GM12878 (cell line): Measurements from ENCODE around the gene FREM3. TPM values are rescaled to one million over a fixed set of nuclear protein-coding genes. Genes with fewer than 3 reads are reported as not detected.

Experiments used
- ATAC-seq: fragments of 200-7000 bp; cut with Tn5 transposase; 3 replicates; pipeline ENCODE4 v1.9.1; 2020; ENCODE audit warnings: mild to moderate bottlenecking, moderate library complexity
- BruUV-seq: library from RNA; stranded (reverse); fragments of 400-500 nt; replicated peaks from 2 replicates; lab custom pipeline; 2021; lab: Mats Ljungman, UMichigan
- CTCF ChIA-PET: fragments of 300-600 bp; sonication (Branson Sonifier 250); formaldehyde crosslinking; extraction: SDS; loops from one replicate; lab custom pipeline; 2021; ENCODE audit warnings: inconsistent platforms; lab: Yijun Ruan, JAX
- POLR2A ChIA-PET: fragments of 350-600 bp; formaldehyde crosslinking; extraction: SDS; loops from one replicate; lab custom pipeline; 2021; ENCODE audit warnings: inconsistent platforms; lab: Charles Lee
- RAD21 ChIA-PET: fragments of 300-600 bp; sonication (Branson Sonifier 250); formaldehyde crosslinking; loops from one replicate; lab custom pipeline; 2023; ENCODE audit warnings: antibody characterized with exemption; ENCODE audit not compliant: unreplicated experiment; lab: Charles Lee
- SMC1A ChIA-PET: fragments of 300-600 bp; sonication (Branson Sonifier 250); formaldehyde crosslinking; loops from one replicate; lab custom pipeline; 2023; ENCODE audit not compliant: unreplicated experiment, uncharacterized antibody; lab: Charles Lee
- DNase-seq: peaks from one replicate; pipeline ENCODE4 v3.0.0-alpha.2; 2011; ENCODE audit warnings: low read depth, low spot score
- FAIRE-seq: peaks from 3 replicates; lab custom pipeline; 2011; peaks lifted over from hg19 to GRCh38; lab: Jason Lieb, UNC
- H2AFZ ChIP-seq: 2 replicates; pipeline ENCODE4 v1.6.0; 2011; ENCODE audit warnings: low read depth, low read length, control low read depth; ENCODE audit not compliant: control insufficient read depth
- H3K27ac ChIP-seq: 2 replicates; pipeline ENCODE4 v1.5.1; 2011; ENCODE audit warnings: control low read depth; ENCODE audit not compliant: control insufficient read depth, insufficient read depth
- H3K27me3 ChIP-seq, 2 experiments: replicated peaks in 1 of 2; 2 replicates each; pipeline versions ENCODE4 v1.6.0 to v1.6.1; 2011; ENCODE audit warnings: low read length in 1 of 2; ENCODE audit not compliant: control insufficient read depth in 2 of 2, insufficient read depth in 2 of 2
- H3K36me3 ChIP-seq, 2 experiments: 2 replicates each; pipeline ENCODE4 v1.5.1; 2011; ENCODE audit warnings: low read length in 1 of 2; ENCODE audit not compliant: control insufficient read depth in 2 of 2, insufficient read depth in 2 of 2
- H3K4me1 ChIP-seq: 2 replicates; pipeline ENCODE4 v1.6.1; 2011; ENCODE audit warnings: mild to moderate bottlenecking, low read length, moderate library complexity, mixed read lengths; ENCODE audit not compliant: control insufficient read depth, insufficient read depth
- H3K4me2 ChIP-seq: 2 replicates; pipeline ENCODE4 v1.6.0; 2011; ENCODE audit warnings: control low read depth; ENCODE audit not compliant: control insufficient read depth, insufficient read depth
- H3K4me3 ChIP-seq: fragments of 200-600 bp; sonication (generic); 2 replicates; pipeline ENCODE4 v1.5.1; 2016
- H3K79me2 ChIP-seq: 2 replicates; pipeline ENCODE4 v1.6.0; 2011; ENCODE audit warnings: low read length; ENCODE audit not compliant: control insufficient read depth, insufficient read depth
- H3K9ac ChIP-seq: 2 replicates; pipeline ENCODE4 v1.8.0; 2011; ENCODE audit warnings: low read length, control low read depth, mixed read lengths; ENCODE audit not compliant: control insufficient read depth, insufficient read depth
- H3K9me3 ChIP-seq: replicated peaks from 3 replicates; pipeline ENCODE4 v1.5.1; 2011; ENCODE audit warnings: mild to moderate bottlenecking, low read length; ENCODE audit not compliant: control insufficient read depth, insufficient read depth
- H4K20me1 ChIP-seq: 2 replicates; pipeline ENCODE4 v1.6.0; 2011; ENCODE audit not compliant: control insufficient read depth, insufficient read depth
- EP300 ChIP-seq, 2 experiments: fragments of 150-350 bp in 1 of 2; IDR thresholded peaks; 2 replicates each; pipeline ENCODE4 v1.6.1; 2011 to 2012; ENCODE audit warnings: low read depth in 2 of 2, low read length in 2 of 2, borderline replicate concordance in 1 of 2, improper control_type of control experiment in 1 of 2, inconsistent platforms in 1 of 2; ENCODE audit not compliant: control insufficient read depth in 1 of 2
- HCFC1 ChIP-seq: fragments of 150-350 bp; IDR thresholded peaks from 2 replicates; pipeline ENCODE4 v1.6.1; 2014; ENCODE audit warnings: low read length
- IKZF2 ChIP-seq, 2 experiments: fragments of 450-650 bp; IDR thresholded peaks; 2 replicates each; pipeline ENCODE4 v1.6.1; 2017; ENCODE audit warnings: mild to moderate bottlenecking in 2 of 2, moderate library complexity in 2 of 2
- KAT2A ChIP-seq: conservative IDR thresholded peaks from 2 replicates; pipeline ENCODE4 v1.6.1; 2011; ENCODE audit warnings: low read depth, low read length; ENCODE audit not compliant: control insufficient read depth
- MEF2A ChIP-seq: IDR thresholded peaks from 2 replicates; pipeline ENCODE4 v1.6.1; 2011; ENCODE audit warnings: low read depth, mild to moderate bottlenecking, low read length, moderate library complexity; ENCODE audit not compliant: insufficient read depth
- MTA2 ChIP-seq: fragments of 450-650 bp; IDR thresholded peaks from 2 replicates; pipeline ENCODE4 v1.6.1; 2016; ENCODE audit warnings: low read depth, mild to moderate bottlenecking, moderate library complexity
- MXI1 ChIP-seq: fragments of 150-350 bp; IDR thresholded peaks from 2 replicates; pipeline ENCODE4 v1.6.1; 2011; ENCODE audit warnings: low read depth, mild to moderate bottlenecking, inconsistent platforms, low read length, improper control_type of control experiment
- RAD51 ChIP-seq: fragments of 450-650 bp; IDR thresholded peaks from 2 replicates; pipeline ENCODE4 v1.6.1; 2016; ENCODE audit warnings: moderate library complexity, mild to moderate bottlenecking, inconsistent platforms
- RUNX3 ChIP-seq: IDR thresholded peaks from 2 replicates; pipeline ENCODE4 v1.6.1; 2012; ENCODE audit warnings: low read length, inconsistent platforms
- STAT3 ChIP-seq: IDR thresholded peaks from 2 replicates; pipeline ENCODE4 v1.6.1; 2011; ENCODE audit warnings: low read depth, low read length, improper control_type of control experiment
- TCF3 ChIP-seq: IDR thresholded peaks from 2 replicates; pipeline ENCODE4 v1.6.1; 2012; ENCODE audit warnings: low read depth, mild to moderate bottlenecking, low read length, borderline replicate concordance; ENCODE audit not compliant: insufficient read depth
- WGBS: methylation state at CpG from one replicate; pipeline ENCODE4 v1.1.6; 2016; ENCODE audit warnings: low lambda C conversion rate; ENCODE audit not compliant: insufficient replicate concordance, insufficient coverage; ENCODE audit errors: missing lambda C conversion rate; 5-methylcytosine and 5-hydroxymethylcytosine counted together
- in situ Hi-C: fragments of 300-500 bp; cut with MboI; formaldehyde crosslinking; loops from 9 replicates; pipeline ENCODE4 v1.14.3; 2018; ENCODE audit warnings: mixed read lengths
- intact Hi-C: fragments of 100-400 bp; cut with micrococcal nuclease; formaldehyde crosslinking; loops from one replicate; pipeline ENCODE4 v1.14.2; 2022; ENCODE audit not compliant: unreplicated experiment
- polyA plus RNA-seq, 11 experiments: library from polyadenylated mRNA; depleted of rRNA in 4 of 11; unstranded in 6 of 11; stranded (reverse) in 5 of 11; fragments of >200 nt; fragmentation: Nextera tagmentation in 4 of 11; fragmentation: Illumina TruSeq in 1 of 11; extraction: Ambion mirVana in 4 of 11; extraction: Trizol in 1 of 11; gene quantifications; 1 replicate in 1 of 11; 2 replicates in 10 of 11; pipeline versions ENCODE4 v1.2.1 to v1.2.3, GENCODE V29; 2011 to 2016; ENCODE audit warnings: inconsistent platforms in 2 of 11, missing spikeins in 2 of 11, low read depth in 1 of 11
- total RNA-seq, 4 experiments: library from RNA; depleted of rRNA in 3 of 4; stranded (reverse); fragments of >200 nt in 3 of 4; fragmentation: Illumina TruSeq in 1 of 4; extraction: Trizol in 1 of 4; gene quantifications; 2 replicates each; pipeline versions ENCODE4 v1.2.1 to v1.2.3, GENCODE V29; 2013 to 2021
- TF ChIP-seq, protein P1 (sequence below): fragments of 150-350 bp; IDR thresholded peaks from 2 replicates; pipeline ENCODE4 v1.6.1; 2014; ENCODE audit warnings: mild to moderate bottlenecking, low read depth, low read length
- TF ChIP-seq, protein P2 (sequence below): IDR thresholded peaks from 2 replicates; pipeline ENCODE4 v1.6.1; 2012; ENCODE audit warnings: low read depth, low read length, improper control_type of control experiment
- TF ChIP-seq, protein P3 (sequence below): fragments of 450-650 bp; IDR thresholded peaks from 2 replicates; pipeline ENCODE4 v1.6.1; 2018; ENCODE audit warnings: mild to moderate bottlenecking, low read depth, moderate library complexity; ENCODE audit not compliant: partially characterized antibody
- TF ChIP-seq, protein P4 (sequence below): IDR thresholded peaks from 2 replicates; pipeline ENCODE4 v1.6.1; 2011; ENCODE audit warnings: mild to moderate bottlenecking, low read depth, low read length, moderate library complexity; ENCODE audit not compliant: insufficient replicate concordance
- TF ChIP-seq, protein P5 (sequence below): IDR thresholded peaks from 2 replicates; pipeline ENCODE4 v1.6.1; 2011; ENCODE audit warnings: borderline replicate concordance, low read depth, mild to moderate bottlenecking, moderate library complexity, low read length; ENCODE audit not compliant: insufficient read depth, poor library complexity, severe bottlenecking

FREM3 gene
- total and polyA plus RNA-seq, 10 of the 15 experiments (the other 5 are each of a cell fraction or from before 2014, with no cell fraction given), result not detected

DNA sequence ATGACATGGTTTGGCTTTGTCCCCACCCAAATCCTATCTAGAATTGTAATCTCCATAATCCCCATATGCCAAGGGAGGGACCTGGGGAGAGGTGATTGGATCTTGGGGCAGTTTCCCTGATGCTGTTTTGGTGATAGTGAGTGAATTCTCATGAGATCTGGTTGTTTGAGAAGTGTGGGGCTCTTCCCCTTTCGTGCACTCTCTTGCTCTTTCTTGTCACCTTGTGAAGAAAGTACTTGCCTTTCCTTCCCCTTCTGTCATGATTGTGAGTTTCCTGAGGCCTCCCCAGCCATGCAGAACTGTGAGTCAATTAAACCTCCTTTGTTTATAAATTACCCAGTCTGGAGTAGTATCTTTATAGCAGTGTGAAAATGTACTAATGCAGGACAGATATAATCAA, 36.4 kb upstream of the FREM3 start:
- Histone ChIP-seq H3K27ac (no peak overlapping the region), H4K20me1 (no peaks in the 10 kb centered on the region), H3K4me2 (no peak overlapping the region), H3K4me1 (no peaks in the 10 kb centered on the region), H2AFZ (no peak overlapping the region), H3K27me3 (no peaks in the 10 kb centered on the region), H3K9ac (no peak overlapping the region), H3K36me3 (no peaks in the 10 kb centered on the region), H3K79me2 (no peaks in the 10 kb centered on the region), H3K9me3 (no peaks in the 10 kb centered on the region), H3K4me3 (no peak overlapping the region)
- 25% methylated on average over 1 of the region's 1 CpG for WGBS
- intact Hi-C loops (no loop called here), in situ Hi-C loops (no loop called here)
- ChIA-PET CTCF (no interaction called here), RAD21 (no interaction called here), POLR2A (no interaction called here), SMC1A (no interaction called here)
- ATAC-seq (no peak), DNase-seq (no peak), FAIRE-seq (no peak)
- BruUV-seq, result no TSS peak
- TF ChIP-seq TCF3, result no peak
- TF ChIP-seq, protein P1, sequence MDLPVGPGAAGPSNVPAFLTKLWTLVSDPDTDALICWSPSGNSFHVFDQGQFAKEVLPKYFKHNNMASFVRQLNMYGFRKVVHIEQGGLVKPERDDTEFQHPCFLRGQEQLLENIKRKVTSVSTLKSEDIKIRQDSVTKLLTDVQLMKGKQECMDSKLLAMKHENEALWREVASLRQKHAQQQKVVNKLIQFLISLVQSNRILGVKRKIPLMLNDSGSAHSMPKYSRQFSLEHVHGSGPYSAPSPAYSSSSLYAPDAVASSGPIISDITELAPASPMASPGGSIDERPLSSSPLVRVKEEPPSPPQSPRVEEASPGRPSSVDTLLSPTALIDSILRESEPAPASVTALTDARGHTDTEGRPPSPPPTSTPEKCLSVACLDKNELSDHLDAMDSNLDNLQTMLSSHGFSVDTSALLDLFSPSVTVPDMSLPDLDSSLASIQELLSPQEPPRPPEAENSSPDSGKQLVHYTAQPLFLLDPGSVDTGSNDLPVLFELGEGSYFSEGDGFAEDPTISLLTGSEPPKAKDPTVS, result no peak
- TF ChIP-seq MEF2A, result no peak
- no peak for TF ChIP-seq STAT3
- TF ChIP-seq RUNX3, result no peak
- no peak for TF ChIP-seq IKZF2 (IDR thresholded peaks at IDR 0.05)
- no peak for TF ChIP-seq RAD51
- no peak for TF ChIP-seq MXI1
- TF ChIP-seq, protein P2, sequence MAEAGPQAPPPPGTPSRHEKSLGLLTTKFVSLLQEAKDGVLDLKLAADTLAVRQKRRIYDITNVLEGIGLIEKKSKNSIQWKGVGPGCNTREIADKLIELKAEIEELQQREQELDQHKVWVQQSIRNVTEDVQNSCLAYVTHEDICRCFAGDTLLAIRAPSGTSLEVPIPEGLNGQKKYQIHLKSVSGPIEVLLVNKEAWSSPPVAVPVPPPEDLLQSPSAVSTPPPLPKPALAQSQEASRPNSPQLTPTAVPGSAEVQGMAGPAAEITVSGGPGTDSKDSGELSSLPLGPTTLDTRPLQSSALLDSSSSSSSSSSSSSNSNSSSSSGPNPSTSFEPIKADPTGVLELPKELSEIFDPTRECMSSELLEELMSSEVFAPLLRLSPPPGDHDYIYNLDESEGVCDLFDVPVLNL, result no peak
- TF ChIP-seq KAT2A, result no peak
- TF ChIP-seq, protein P3, sequence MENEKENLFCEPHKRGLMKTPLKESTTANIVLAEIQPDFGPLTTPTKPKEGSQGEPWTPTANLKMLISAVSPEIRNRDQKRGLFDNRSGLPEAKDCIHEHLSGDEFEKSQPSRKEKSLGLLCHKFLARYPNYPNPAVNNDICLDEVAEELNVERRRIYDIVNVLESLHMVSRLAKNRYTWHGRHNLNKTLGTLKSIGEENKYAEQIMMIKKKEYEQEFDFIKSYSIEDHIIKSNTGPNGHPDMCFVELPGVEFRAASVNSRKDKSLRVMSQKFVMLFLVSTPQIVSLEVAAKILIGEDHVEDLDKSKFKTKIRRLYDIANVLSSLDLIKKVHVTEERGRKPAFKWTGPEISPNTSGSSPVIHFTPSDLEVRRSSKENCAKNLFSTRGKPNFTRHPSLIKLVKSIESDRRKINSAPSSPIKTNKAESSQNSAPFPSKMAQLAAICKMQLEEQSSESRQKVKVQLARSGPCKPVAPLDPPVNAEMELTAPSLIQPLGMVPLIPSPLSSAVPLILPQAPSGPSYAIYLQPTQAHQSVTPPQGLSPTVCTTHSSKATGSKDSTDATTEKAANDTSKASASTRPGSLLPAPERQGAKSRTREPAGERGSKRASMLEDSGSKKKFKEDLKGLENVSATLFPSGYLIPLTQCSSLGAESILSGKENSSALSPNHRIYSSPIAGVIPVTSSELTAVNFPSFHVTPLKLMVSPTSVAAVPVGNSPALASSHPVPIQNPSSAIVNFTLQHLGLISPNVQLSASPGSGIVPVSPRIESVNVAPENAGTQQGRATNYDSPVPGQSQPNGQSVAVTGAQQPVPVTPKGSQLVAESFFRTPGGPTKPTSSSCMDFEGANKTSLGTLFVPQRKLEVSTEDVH, result no peak
- TF ChIP-seq, protein P4, sequence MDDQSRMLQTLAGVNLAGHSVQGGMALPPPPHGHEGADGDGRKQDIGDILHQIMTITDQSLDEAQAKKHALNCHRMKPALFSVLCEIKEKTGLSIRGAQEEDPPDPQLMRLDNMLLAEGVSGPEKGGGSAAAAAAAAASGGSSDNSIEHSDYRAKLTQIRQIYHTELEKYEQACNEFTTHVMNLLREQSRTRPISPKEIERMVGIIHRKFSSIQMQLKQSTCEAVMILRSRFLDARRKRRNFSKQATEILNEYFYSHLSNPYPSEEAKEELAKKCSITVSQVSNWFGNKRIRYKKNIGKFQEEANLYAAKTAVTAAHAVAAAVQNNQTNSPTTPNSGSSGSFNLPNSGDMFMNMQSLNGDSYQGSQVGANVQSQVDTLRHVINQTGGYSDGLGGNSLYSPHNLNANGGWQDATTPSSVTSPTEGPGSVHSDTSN, result no peak
- TF ChIP-seq EP300 (IDR thresholded peaks at IDR 0.05; ENCODE audit: borderline replicate concordance in 1 of 2, control insufficient read depth in 1 of 2, low read depth in 2 of 2, low read length in 2 of 2), result no peak
- TF ChIP-seq MTA2, result no peak
- no peak for TF ChIP-seq HCFC1
- TF ChIP-seq, protein P5, sequence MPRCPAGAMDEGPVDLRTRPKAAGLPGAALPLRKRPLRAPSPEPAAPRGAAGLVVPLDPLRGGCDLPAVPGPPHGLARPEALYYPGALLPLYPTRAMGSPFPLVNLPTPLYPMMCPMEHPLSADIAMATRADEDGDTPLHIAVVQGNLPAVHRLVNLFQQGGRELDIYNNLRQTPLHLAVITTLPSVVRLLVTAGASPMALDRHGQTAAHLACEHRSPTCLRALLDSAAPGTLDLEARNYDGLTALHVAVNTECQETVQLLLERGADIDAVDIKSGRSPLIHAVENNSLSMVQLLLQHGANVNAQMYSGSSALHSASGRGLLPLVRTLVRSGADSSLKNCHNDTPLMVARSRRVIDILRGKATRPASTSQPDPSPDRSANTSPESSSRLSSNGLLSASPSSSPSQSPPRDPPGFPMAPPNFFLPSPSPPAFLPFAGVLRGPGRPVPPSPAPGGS, result no peak
